Measurements from ENCODE around the gene CDK5RAP2.

DNA sequence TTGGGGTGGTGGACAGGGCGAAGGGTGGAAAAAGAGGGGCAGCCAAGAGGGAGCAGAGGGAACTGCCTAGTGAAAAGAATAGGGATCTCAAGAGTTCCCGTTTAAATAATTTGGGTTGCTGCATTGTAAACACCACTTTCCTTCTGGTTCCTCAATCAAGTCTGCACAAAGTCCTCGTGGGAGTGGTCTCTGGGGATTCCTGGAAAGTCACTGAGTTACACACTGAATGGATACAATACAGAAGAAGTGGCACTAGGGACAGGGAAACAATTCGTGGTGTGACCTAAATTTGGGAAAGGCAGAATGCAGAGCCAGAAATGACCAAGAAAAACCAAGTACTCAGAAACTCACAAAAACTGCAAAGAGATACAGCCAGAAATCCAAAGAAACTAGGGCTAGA lies 161.7 kb downstream of the CDK5RAP2 start:
- TF ChIP-seq POLR2A (IDR thresholded peaks at IDR 0.05; ENCODE audit: low read depth, low read length) (no peak), SPI1 (IDR thresholded peaks at IDR 0.05; ENCODE audit: borderline replicate concordance, insufficient read depth, low read depth, low read length) (no peak), EP300 (IDR thresholded peaks at IDR 0.05; ENCODE audit: borderline replicate concordance in 1 of 2, control insufficient read depth in 1 of 2, low read depth in 2 of 2, low read length in 2 of 2) (no peak)
